Nephron progenitor cell (in vitro differentiated cells): ENCODE results near the gene ITGAE.

Experiments
- DNase-seq: peaks from one replicate; pipeline ENCODE4 v3.0.0; 2021
- H3K27ac Mint-ChIP-seq: 2 replicates; pipeline ENCODE4 v1.8.0; 2021; ENCODE audit warnings: mild to moderate bottlenecking, moderate library complexity, mixed read lengths
- H3K27me3 Mint-ChIP-seq: 2 replicates; pipeline ENCODE4 v1.8.0; 2021; ENCODE audit warnings: mild to moderate bottlenecking, low read depth, mixed read lengths; ENCODE audit not compliant: poor library complexity
- H3K36me3 Mint-ChIP-seq: 2 replicates; pipeline ENCODE4 v1.8.0; 2021; ENCODE audit warnings: low read depth, mixed read lengths
- H3K4me1 Mint-ChIP-seq: 2 replicates; pipeline ENCODE4 v1.8.0; 2021; ENCODE audit warnings: mixed read lengths
- H3K4me3 Mint-ChIP-seq: 2 replicates; pipeline ENCODE4 v1.8.0; 2021; ENCODE audit warnings: mild to moderate bottlenecking, moderate library complexity, mixed read lengths
- H3K9me3 Mint-ChIP-seq: 2 replicates; pipeline ENCODE4 v1.8.0; 2021; ENCODE audit warnings: mild to moderate bottlenecking, moderate library complexity, mixed read lengths
- TF ChIP-seq, protein P1 (sequence below): fragments of 200-600 bp; sonication (generic); IDR thresholded peaks from 2 replicates; pipeline ENCODE4 v1.5.0; 2021; ENCODE audit warnings: antibody characterized with exemption

Gene ITGAE

DNA sequence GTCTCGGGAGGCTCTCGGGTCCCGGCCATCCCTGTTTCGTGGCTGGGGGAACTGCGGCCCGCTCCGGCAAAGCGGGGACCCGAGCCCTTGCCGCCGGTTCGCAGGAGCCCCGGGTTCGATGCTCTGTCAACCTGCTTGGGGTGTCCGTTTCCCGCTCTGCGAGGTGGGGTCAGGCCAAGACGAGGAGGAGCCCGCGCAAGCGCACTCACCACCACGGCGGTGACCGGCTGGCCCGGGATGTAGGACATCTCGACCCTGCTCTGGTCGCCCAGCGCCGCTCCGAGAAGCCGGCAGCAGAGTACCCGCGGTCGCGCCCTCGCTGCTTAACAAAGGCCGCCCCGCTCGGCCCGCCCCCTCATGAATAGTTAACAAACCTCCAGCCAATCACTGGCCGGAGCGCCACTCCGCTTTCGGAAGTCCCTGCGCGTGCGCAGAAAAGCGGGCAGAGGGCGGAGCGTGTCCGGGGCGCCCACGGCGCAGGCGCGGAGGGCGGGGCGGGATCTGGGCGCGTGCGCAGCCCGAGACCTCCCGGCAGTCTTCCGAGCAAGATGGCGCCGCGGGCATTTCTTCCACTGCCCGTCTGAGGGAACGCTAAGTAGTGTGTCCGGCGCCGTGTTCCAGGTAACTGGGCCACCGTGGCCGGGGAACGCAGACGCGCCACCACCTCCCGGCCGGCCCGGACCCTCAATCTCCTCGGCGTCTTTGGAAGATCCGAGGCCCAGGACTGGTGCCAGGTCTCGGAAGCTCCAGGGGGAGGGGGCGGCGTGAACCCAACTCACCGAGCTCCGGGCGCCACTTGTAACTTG is 132.5 kb downstream of the ITGAE start, which contains the start of the genes EMC6 and TAX1BP3:
TSS of gene EMC6 (plus strand) at position 534 of the 806 bp plus-strand sequence. CDS start 335 bp downstream, outside the sequence.
TSS of gene TAX1BP3 (minus strand) at position 300 of the 806 bp plus-strand sequence. CDS start at position 248, 52 bp downstream.
- peak; percentile 99 for DNase-seq
- peak within 1 kb of the TSS; percentile 99 for H3K4me3 Mint-ChIP-seq
- H3K27me3 Mint-ChIP-seq = peaks cover 2% of the 10 kb centered on the region
- TF ChIP-seq, protein P1, sequence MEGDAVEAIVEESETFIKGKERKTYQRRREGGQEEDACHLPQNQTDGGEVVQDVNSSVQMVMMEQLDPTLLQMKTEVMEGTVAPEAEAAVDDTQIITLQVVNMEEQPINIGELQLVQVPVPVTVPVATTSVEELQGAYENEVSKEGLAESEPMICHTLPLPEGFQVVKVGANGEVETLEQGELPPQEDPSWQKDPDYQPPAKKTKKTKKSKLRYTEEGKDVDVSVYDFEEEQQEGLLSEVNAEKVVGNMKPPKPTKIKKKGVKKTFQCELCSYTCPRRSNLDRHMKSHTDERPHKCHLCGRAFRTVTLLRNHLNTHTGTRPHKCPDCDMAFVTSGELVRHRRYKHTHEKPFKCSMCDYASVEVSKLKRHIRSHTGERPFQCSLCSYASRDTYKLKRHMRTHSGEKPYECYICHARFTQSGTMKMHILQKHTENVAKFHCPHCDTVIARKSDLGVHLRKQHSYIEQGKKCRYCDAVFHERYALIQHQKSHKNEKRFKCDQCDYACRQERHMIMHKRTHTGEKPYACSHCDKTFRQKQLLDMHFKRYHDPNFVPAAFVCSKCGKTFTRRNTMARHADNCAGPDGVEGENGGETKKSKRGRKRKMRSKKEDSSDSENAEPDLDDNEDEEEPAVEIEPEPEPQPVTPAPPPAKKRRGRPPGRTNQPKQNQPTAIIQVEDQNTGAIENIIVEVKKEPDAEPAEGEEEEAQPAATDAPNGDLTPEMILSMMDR = no peak
- no peaks in the 10 kb centered on the region for H3K9me3 Mint-ChIP-seq
- peak within 1 kb of the TSS; percentile 99 for H3K27ac Mint-ChIP-seq
- H3K36me3 Mint-ChIP-seq = peaks cover 18% of the 10 kb centered on the region
- H3K4me1 Mint-ChIP-seq = peaks cover 51% of the 10 kb centered on the region

DNA sequence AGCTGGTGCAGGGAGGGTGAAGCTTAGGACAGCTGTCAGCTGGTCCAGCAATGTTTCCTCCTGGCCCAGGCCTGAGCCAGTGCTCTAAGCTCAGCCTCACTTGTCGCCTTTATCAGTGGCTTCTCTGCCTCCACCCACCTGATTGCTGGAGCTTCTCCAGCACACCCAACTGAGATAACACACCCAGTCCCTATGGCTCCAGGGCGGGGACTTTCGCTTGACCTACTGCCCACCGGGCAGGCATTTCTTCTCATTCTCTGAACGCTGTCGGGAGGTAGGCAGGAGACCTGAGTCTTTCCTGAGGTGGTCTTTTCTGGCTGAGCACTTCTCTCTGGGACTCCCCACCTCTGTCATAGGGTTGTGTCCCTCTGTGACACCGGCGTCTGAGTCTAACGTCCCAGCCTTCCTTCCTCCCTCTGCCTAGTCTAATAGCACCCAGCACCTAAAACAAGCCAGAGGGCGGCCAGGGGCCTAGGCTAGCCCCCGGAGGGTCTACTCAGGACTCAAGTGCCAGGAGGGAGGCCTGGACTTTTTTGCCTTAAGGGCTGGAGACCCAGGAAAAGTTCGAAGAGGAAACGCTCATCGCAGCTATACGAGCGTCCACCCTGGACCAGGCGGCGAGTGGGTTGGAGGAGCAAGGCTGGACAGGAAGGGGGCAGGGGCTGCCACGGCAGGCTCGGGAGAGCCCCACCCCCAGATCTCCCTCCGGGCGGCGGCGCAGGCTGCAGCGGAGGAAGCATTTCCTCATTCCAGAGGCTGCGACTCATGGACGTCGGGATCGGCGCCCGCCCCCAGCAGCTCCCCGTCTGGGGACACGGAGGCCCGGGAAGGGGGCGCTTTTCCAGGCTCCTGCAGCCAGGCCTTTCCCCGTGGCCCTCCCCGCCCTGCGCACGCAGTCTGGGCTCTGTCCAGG is 133.4 kb downstream of the ITGAE start:
- H3K27ac Mint-ChIP-seq = peak overlapping the region; percentile 94
- H3K4me3 Mint-ChIP-seq = peak overlapping the region; percentile 99
- peak; percentile 84 for DNase-seq
- peaks cover 17% of the 10 kb centered on the region for H3K36me3 Mint-ChIP-seq
- peaks cover 2% of the 10 kb centered on the region for H3K27me3 Mint-ChIP-seq
- peaks cover 45% of the 10 kb centered on the region for H3K4me1 Mint-ChIP-seq
- H3K9me3 Mint-ChIP-seq = no peaks in the 10 kb centered on the region
- TF ChIP-seq, protein P1 = no peak

DNA sequence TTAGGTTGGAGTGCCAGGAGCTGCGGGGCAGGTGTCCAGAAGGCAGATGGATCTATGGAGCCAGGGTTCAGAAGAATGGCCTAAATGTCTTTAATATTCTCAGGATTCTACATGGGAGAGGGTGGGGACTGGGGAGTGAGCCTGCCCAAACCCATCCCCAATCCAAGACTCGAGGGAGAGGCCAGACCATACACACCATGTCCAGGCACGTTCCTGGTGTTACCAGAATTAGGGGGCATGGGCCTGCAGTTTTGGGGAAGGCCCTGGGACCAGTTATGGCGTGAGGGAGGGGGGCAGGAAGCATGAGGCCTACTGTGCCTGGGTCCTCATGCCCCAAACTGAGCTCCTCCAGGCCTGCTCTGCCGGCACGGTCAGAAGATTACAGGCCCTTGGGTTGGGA is 134.5 kb downstream of the ITGAE start:
- Mint-ChIP-seq H3K27ac (peak overlapping the region; percentile 29), H3K4me3 (peak overlapping the region; percentile 75), H3K4me1 (peaks cover 42% of the 10 kb centered on the region), H3K27me3 (no peaks in the 10 kb centered on the region), H3K36me3 (peaks cover 6% of the 10 kb centered on the region), H3K9me3 (no peaks in the 10 kb centered on the region)
- DNase-seq = no peak
- TF ChIP-seq, protein P1 = no peak

DNA sequence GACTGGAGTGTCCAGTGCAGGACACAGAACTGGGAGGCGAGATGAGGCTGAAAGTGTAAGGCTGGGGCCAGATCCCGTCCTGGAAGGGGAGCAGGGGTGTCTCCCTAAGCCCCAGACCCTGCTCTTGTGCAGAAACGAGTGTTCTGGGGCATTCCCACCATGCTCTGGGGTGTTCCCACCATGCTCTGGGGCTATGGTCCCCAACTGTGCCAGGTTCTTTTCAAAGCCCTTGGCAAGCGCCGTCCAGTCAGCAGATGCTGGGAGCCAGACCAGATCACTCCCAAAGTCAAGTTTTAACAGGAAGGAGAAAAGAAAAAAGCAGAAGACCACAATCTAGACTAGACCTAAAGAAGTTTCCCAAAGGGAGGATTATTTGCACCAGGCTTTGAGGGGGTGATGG is 135.2 kb downstream of the ITGAE start:
- no peaks in the 10 kb centered on the region for H3K9me3 Mint-ChIP-seq
- H3K4me1 Mint-ChIP-seq = peaks cover 40% of the 10 kb centered on the region
- no peaks in the 10 kb centered on the region for H3K27me3 Mint-ChIP-seq
- H3K36me3 Mint-ChIP-seq = peaks cover 5% of the 10 kb centered on the region
- H3K27ac Mint-ChIP-seq = peak overlapping the region; percentile 76
- no peak for DNase-seq
- TF ChIP-seq, protein P1 = no peak
- peak overlapping the region; percentile 75 for H3K4me3 Mint-ChIP-seq
